HepG2 (cell line): ENCODE measurements around the gene DGKD. TPM values are rescaled to one million over a fixed set of nuclear protein-coding genes. Genes with fewer than 3 reads are reported as not detected.

Experiments
- DBP ChIP-seq: sonication (generic); formaldehyde crosslinking; IDR thresholded peaks from 2 replicates; pipeline ENCODE4 v1.4.0; 2020; ENCODE audit warnings: missing genetic modification reagents; ENCODE audit errors: not compliant biosample characterization
- DMAP1 ChIP-seq: IDR thresholded peaks from 2 replicates; pipeline ENCODE4 v1.6.1; 2016
- ELF3 ChIP-seq: IDR thresholded peaks from 2 replicates; pipeline ENCODE4 v1.6.1; 2016; ENCODE audit warnings: missing genetic modification reagents, missing compliant biosample characterization
- FLYWCH1 ChIP-seq: sonication (generic); formaldehyde crosslinking; IDR thresholded peaks from 2 replicates; pipeline ENCODE4 v1.8.1; 2023; ENCODE audit warnings: mild to moderate bottlenecking, missing genetic modification reagents
- FOXA1 ChIP-seq, 2 experiments: fragments of 450-650 bp in 1 of 2; sonication (generic) in 1 of 2; formaldehyde crosslinking in 1 of 2; IDR thresholded peaks; 2 replicates each; pipeline versions ENCODE4 v1.4.0 to v1.6.1; 2016 to 2020; ENCODE audit warnings: missing genetic modification reagents in 1 of 2
- KLF6 ChIP-seq: IDR thresholded peaks from 2 replicates; pipeline ENCODE4 v1.8.0; 2016; ENCODE audit warnings: missing biosample characterization, missing genetic modification reagents
- NAIF1 ChIP-seq: sonication (generic); formaldehyde crosslinking; IDR thresholded peaks from 2 replicates; pipeline ENCODE4 v1.5.0; 2020; ENCODE audit warnings: mild to moderate bottlenecking, missing genetic modification reagents, borderline replicate concordance
- NFIC ChIP-seq: IDR thresholded peaks from 2 replicates; pipeline ENCODE4 v1.6.1; 2012; ENCODE audit warnings: mild to moderate bottlenecking, low read length, inconsistent platforms
- PATZ1 ChIP-seq: sonication (generic); formaldehyde crosslinking; IDR thresholded peaks from 2 replicates; pipeline ENCODE4 v1.4.0; 2020; ENCODE audit warnings: missing genetic modification reagents
- REL ChIP-seq: sonication (generic); formaldehyde crosslinking; conservative IDR thresholded peaks from 2 replicates; pipeline ENCODE4 v1.8.0; 2022; ENCODE audit warnings: mild to moderate bottlenecking, missing genetic modification reagents, moderate library complexity
- SALL1 ChIP-seq: sonication (generic); formaldehyde crosslinking; IDR thresholded peaks from 2 replicates; pipeline ENCODE4 v1.8.0; 2022; ENCODE audit warnings: mild to moderate bottlenecking, missing genetic modification reagents
- SRSF1 ChIP-seq: fragments of 200-400 bp; formaldehyde crosslinking; optimal IDR thresholded peaks from 2 replicates; pipeline ENCODE3; 2017; ENCODE audit warnings: mild to moderate bottlenecking, low read depth, low read length, moderate library complexity
- TCF12 ChIP-seq, 2 experiments: fragments of 450-650 bp in 1 of 2; sonication (generic) in 1 of 2; formaldehyde crosslinking in 1 of 2; IDR thresholded peaks; 2 replicates each; pipeline versions ENCODE4 v1.6.1 to v1.8.0; 2017 to 2022; ENCODE audit warnings: antibody characterized with exemption in 1 of 2, mild to moderate bottlenecking in 1 of 2, missing genetic modification reagents in 1 of 2, moderate library complexity in 1 of 2
- TIGD3 ChIP-seq: sonication (generic); formaldehyde crosslinking; IDR thresholded peaks from 2 replicates; pipeline ENCODE4 v1.5.1; 2020; ENCODE audit warnings: mild to moderate bottlenecking, missing genetic modification reagents, borderline replicate concordance
- ZFP36L2 ChIP-seq: sonication (generic); formaldehyde crosslinking; IDR thresholded peaks from 2 replicates; pipeline ENCODE4 v1.4.0; 2020; ENCODE audit warnings: missing genetic modification reagents
- ZNF570 ChIP-seq: sonication (generic); formaldehyde crosslinking; IDR thresholded peaks from 2 replicates; pipeline ENCODE4 v1.4.0; 2020; ENCODE audit warnings: mild to moderate bottlenecking, missing genetic modification reagents, borderline replicate concordance
- ZNF747 ChIP-seq: sonication (generic); formaldehyde crosslinking; IDR thresholded peaks from 2 replicates; pipeline ENCODE4 v1.8.1; 2023; ENCODE audit warnings: missing genetic modification reagents, mild to moderate bottlenecking, borderline replicate concordance
- ZNF878 ChIP-seq: sonication (generic); formaldehyde crosslinking; IDR thresholded peaks from 2 replicates; pipeline ENCODE4 v1.8.1; 2023; ENCODE audit warnings: mild to moderate bottlenecking, missing genetic modification reagents, moderate library complexity
- ZSCAN29 ChIP-seq: sonication (generic); formaldehyde crosslinking; conservative IDR thresholded peaks from 2 replicates; pipeline ENCODE4 v1.4.0; 2020; ENCODE audit warnings: mild to moderate bottlenecking, missing genetic modification reagents
- polyA plus RNA-seq, 8 experiments: library from polyadenylated mRNA; depleted of rRNA in 3 of 8; stranded (reverse) in 7 of 8; unstranded in 1 of 8; fragments of >200 nt; fragmentation: Illumina TruSeq in 4 of 8; extraction: Trizol in 4 of 8; gene quantifications; 2 replicates each; pipeline versions ENCODE4 v1.2.1 to v1.2.3, GENCODE V29; 2011 to 2016; ENCODE audit warnings: low read depth in 4 of 8, missing spikeins in 1 of 8, mixed read lengths in 1 of 8; ENCODE audit not compliant: insufficient read depth in 1 of 8
- total RNA-seq, 5 experiments: library from RNA; depleted of rRNA; stranded (reverse); fragments of >200 nt; fragmentation: Illumina TruSeq; extraction: Trizol; gene quantifications; 2 replicates each; pipeline ENCODE4 v1.2.3, GENCODE V29; 2016; ENCODE audit warnings: low read depth in 1 of 5
- TF ChIP-seq, protein P1 (sequence below): sonication (generic); formaldehyde crosslinking; IDR thresholded peaks from 2 replicates; pipeline ENCODE4 v1.4.0; 2020; ENCODE audit warnings: mild to moderate bottlenecking, missing genetic modification reagents
- TF ChIP-seq, protein P2 (sequence below): sonication (generic); formaldehyde crosslinking; conservative IDR thresholded peaks from 2 replicates; pipeline ENCODE4 v1.8.1; 2023; ENCODE audit warnings: missing genetic modification reagents

The DGKD gene
- total and polyA plus RNA-seq, 2 of the 13 experiments (the other 11 are each of a cell fraction or from before 2014, with no cell fraction given): 24.5 to 33.2 TPM

- TF ChIP-seq PATZ1 (CRISPR knock-in tag): peak; percentile 99
- peak; percentile 100 for TF ChIP-seq SALL1 (CRISPR knock-in tag)
- TF ChIP-seq ZNF747 (CRISPR knock-in tag): no peak
- no peak for TF ChIP-seq TIGD3 (CRISPR knock-in tag)
- TF ChIP-seq ZNF570 (CRISPR knock-in tag): no peak
- TF ChIP-seq KLF6: no peak
- TF ChIP-seq DBP (CRISPR knock-in tag): no peak
- TF ChIP-seq TCF12 (IDR thresholded peaks at IDR 0.05): no peak
- no peak for TF ChIP-seq TCF12 (CRISPR knock-in tag; IDR thresholded peaks at IDR 0.05)
- TF ChIP-seq ZSCAN29 (CRISPR knock-in tag): no peak
- no peak for TF ChIP-seq ZNF878
- TF ChIP-seq FOXA1 (IDR thresholded peaks at IDR 0.05): no peak
- TF ChIP-seq FOXA1 (CRISPR knock-in tag; IDR thresholded peaks at IDR 0.05): peak; percentile 17; the same call in 1 of the 2 replicates
- no peak for TF ChIP-seq REL
- TF ChIP-seq NAIF1 (CRISPR knock-in tag): peak; percentile 31; the same call in 1 of the 2 replicates
- TF ChIP-seq NFIC: no peak; the same call in 1 of the 2 replicates
- TF ChIP-seq, protein P1, sequence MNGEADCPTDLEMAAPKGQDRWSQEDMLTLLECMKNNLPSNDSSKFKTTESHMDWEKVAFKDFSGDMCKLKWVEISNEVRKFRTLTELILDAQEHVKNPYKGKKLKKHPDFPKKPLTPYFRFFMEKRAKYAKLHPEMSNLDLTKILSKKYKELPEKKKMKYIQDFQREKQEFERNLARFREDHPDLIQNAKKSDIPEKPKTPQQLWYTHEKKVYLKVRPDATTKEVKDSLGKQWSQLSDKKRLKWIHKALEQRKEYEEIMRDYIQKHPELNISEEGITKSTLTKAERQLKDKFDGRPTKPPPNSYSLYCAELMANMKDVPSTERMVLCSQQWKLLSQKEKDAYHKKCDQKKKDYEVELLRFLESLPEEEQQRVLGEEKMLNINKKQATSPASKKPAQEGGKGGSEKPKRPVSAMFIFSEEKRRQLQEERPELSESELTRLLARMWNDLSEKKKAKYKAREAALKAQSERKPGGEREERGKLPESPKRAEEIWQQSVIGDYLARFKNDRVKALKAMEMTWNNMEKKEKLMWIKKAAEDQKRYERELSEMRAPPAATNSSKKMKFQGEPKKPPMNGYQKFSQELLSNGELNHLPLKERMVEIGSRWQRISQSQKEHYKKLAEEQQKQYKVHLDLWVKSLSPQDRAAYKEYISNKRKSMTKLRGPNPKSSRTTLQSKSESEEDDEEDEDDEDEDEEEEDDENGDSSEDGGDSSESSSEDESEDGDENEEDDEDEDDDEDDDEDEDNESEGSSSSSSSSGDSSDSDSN (CRISPR knock-in tag): no peak
- TF ChIP-seq, protein P2, sequence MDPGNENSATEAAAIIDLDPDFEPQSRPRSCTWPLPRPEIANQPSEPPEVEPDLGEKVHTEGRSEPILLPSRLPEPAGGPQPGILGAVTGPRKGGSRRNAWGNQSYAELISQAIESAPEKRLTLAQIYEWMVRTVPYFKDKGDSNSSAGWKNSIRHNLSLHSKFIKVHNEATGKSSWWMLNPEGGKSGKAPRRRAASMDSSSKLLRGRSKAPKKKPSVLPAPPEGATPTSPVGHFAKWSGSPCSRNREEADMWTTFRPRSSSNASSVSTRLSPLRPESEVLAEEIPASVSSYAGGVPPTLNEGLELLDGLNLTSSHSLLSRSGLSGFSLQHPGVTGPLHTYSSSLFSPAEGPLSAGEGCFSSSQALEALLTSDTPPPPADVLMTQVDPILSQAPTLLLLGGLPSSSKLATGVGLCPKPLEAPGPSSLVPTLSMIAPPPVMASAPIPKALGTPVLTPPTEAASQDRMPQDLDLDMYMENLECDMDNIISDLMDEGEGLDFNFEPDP (CRISPR knock-in tag): peak; percentile 91; the same call in 1 of the 2 replicates
- peak; percentile 74; the same call in 1 of the 2 replicates for TF ChIP-seq DMAP1 (CRISPR knock-in tag)
- TF ChIP-seq ELF3 (CRISPR knock-in tag): peak; percentile 58; the same call in 1 of the 2 replicates
- TF ChIP-seq ZFP36L2: no peak
- no peak for TF ChIP-seq SRSF1
- no peak for TF ChIP-seq FLYWCH1
Observed at GRCh38 chr2:233387667-233388528, 33.6 kb downstream of the DGKD start (continued).
